Activated B cell treated with CpG ODN at 0.5 μM for 24 hours (primary cell): ENCODE data around the gene LRRC3C. TPM values are rescaled to one million over a fixed set of nuclear protein-coding genes. Genes with fewer than 3 reads are reported as not detected.

ENCODE experiments used
- ATAC-seq: fragments of 200-7000 bp; cut with Tn5 transposase; one replicate; pipeline ENCODE4 v1.10.0; 2021; ENCODE audit warnings: low read depth, mild to moderate bottlenecking, moderate library complexity
- CTCF ChIA-PET: fragments of 350-600 bp; sonication (Branson Sonifier 250); formaldehyde crosslinking; loops from one replicate; lab custom pipeline; 2021; ENCODE audit warnings: antibody characterized with exemption; lab: Charles Lee
- POLR2A ChIA-PET: fragments of 350-600 bp; sonication (Branson Sonifier 250); formaldehyde crosslinking; loops from one replicate; lab custom pipeline; 2021; ENCODE audit warnings: antibody characterized with exemption; lab: Charles Lee
- DNase-seq: peaks from one replicate; pipeline ENCODE4 v3.0.0; 2022
- H3K27ac Mint-ChIP-seq: one replicate; pipeline ENCODE4 v1.8.0; 2020; ENCODE audit warnings: mixed read lengths
- H3K27me3 Mint-ChIP-seq: one replicate; pipeline ENCODE4 v1.8.0; 2021; ENCODE audit warnings: mixed read lengths
- H3K36me3 Mint-ChIP-seq: one replicate; pipeline ENCODE4 v1.8.0; 2021; ENCODE audit warnings: low read depth, mixed read lengths
- H3K4me1 Mint-ChIP-seq: one replicate; pipeline ENCODE4 v1.8.0; 2021; ENCODE audit warnings: mixed read lengths
- H3K4me3 Mint-ChIP-seq: one replicate; pipeline ENCODE4 v1.8.0; 2020; ENCODE audit warnings: mild to moderate bottlenecking, mixed read lengths
- H3K9me3 Mint-ChIP-seq: one replicate; pipeline ENCODE4 v1.8.0; 2020; ENCODE audit warnings: mixed read lengths
- intact Hi-C: fragments of 100-400 bp; cut with micrococcal nuclease; formaldehyde crosslinking; loops from one replicate; pipeline ENCODE4 v1.15.1; 2024
- total RNA-seq: library from RNA; stranded (reverse); gene quantifications from 2 replicates; pipeline ENCODE4 v1.2.3, GENCODE V29; 2022
- TF ChIP-seq, protein P1 (sequence below): fragments of 200-600 bp; IDR thresholded peaks from one replicate; pipeline ENCODE4 v1.8.0; 2022; ENCODE audit warnings: antibody characterized with exemption, mild to moderate bottlenecking

LRRC3C gene
- total RNA-seq, 1 donor from 2014 or later, result not detected

- Mint-ChIP-seq H3K4me1 (peaks cover 15% of the 10 kb centered on the region), H3K27ac (no peak overlapping the region), H3K9me3 (no peaks in the 10 kb centered on the region), H3K27me3 (peaks cover 4% of the 10 kb centered on the region), H3K36me3 (no peaks in the 10 kb centered on the region), H3K4me3 (no peak overlapping the region)
- TF ChIP-seq, protein P1, sequence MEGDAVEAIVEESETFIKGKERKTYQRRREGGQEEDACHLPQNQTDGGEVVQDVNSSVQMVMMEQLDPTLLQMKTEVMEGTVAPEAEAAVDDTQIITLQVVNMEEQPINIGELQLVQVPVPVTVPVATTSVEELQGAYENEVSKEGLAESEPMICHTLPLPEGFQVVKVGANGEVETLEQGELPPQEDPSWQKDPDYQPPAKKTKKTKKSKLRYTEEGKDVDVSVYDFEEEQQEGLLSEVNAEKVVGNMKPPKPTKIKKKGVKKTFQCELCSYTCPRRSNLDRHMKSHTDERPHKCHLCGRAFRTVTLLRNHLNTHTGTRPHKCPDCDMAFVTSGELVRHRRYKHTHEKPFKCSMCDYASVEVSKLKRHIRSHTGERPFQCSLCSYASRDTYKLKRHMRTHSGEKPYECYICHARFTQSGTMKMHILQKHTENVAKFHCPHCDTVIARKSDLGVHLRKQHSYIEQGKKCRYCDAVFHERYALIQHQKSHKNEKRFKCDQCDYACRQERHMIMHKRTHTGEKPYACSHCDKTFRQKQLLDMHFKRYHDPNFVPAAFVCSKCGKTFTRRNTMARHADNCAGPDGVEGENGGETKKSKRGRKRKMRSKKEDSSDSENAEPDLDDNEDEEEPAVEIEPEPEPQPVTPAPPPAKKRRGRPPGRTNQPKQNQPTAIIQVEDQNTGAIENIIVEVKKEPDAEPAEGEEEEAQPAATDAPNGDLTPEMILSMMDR, result no peak
- ChIA-PET POLR2A (no interaction called here), CTCF (interaction anchor here (0.9 to 5.5 kb wide), 2 partner anchors 88 to 339 kb away, joined by 3 to 30 read pairs; no protein-coding TSS in a partner anchor)
- intact Hi-C loops, result no loop called here
- ATAC-seq, result no peak
- DNase-seq, result no peak
Observed at GRCh38 chr17:39960524-39961041, 33.1 kb downstream of the LRRC3C start.

DNA sequence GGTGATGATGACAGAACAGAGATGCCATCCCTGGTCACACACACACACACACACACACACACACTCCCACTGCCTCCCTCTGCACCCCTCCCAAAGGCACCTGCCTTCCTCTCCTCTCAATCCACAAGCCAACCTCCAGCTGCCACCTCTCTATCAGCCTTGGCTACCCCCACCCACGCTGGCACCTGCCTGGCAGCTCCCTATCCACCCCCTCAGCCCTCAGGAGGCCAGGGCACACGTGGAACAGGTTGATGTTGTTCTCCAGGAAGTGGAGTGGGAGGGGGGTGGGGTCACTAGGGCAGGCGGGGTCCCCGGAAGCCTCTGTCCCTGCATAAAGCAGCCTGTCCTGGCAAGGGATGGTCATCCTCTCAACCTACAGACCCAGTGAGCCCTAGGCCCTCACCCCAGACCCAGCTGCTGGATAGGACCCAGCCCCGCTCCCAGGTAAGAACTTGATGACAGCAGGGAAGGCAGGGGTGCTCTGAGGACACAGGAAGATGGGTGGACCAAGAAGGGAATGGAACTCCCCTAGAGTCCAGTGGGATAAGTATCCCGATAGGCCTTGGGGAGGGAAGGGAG lies 35.2 kb downstream of the LRRC3C start, which contains the start of gene GSDMA:
TSS of gene GSDMA (plus strand) at position 363 of the 579 bp plus-strand sequence. CDS start 2,684 bp downstream, outside the sequence.
- POLR2A ChIA-PET, result no interaction called here
- no peak for ATAC-seq

DNA sequence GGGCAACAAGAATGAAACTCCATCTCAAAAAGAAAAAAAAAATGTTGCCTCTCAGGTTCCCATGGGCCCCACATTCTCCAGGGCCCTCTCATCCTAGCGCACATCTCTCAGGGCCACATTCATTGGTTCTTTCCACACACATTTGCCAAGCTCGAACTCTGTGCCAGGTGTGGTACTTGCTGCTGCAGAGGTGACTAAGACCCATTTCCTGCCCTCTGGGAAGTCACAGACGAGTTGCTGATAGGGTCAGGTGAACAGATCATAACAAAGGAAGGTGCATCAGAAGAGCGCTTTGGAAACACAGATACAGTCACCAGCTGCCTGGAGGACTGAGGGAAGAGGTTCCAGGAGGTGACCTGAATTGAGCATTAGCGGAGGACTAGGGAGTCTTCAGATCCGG lies 36.3 kb downstream of the LRRC3C start:
- Mint-ChIP-seq H3K27ac (no peak overlapping the region), H3K4me3 (no peak overlapping the region), H3K9me3 (no peaks in the 10 kb centered on the region), H3K4me1 (peaks cover 13% of the 10 kb centered on the region), H3K36me3 (no peaks in the 10 kb centered on the region), H3K27me3 (peaks cover 11% of the 10 kb centered on the region)
- POLR2A ChIA-PET, result no interaction called here
- intact Hi-C loops, result no loop called here
- CTCF ChIA-PET, result no interaction called here
- ATAC-seq (no peak), DNase-seq (no peak)
- TF ChIP-seq, protein P1, result no peak

More for the DNA sequence above, 35.2 kb downstream of the LRRC3C start, which contains the start of gene GSDMA:
- intact Hi-C loops, result no loop called here
- no peaks in the 10 kb centered on the region for H3K36me3 Mint-ChIP-seq
- CTCF ChIA-PET, result interaction anchor here (0.8 kb wide), 1 partner anchor 254 kb away, joined by 3 read pairs; no protein-coding TSS in a partner anchor
- no peak within 1 kb of the TSS for H3K27ac Mint-ChIP-seq
- DNase-seq, result no peak
- H3K4me3 Mint-ChIP-seq, result no peak within 1 kb of the TSS
- H3K4me1 Mint-ChIP-seq, result peaks cover 15% of the 10 kb centered on the region
- TF ChIP-seq, protein P1, result no peak
- H3K9me3 Mint-ChIP-seq, result no peaks in the 10 kb centered on the region
- peaks cover 6% of the 10 kb centered on the region for H3K27me3 Mint-ChIP-seq

GRCh38 chr17:39965017-39965699 lies 37.6 kb downstream of the LRRC3C start:
- Mint-ChIP-seq H3K9me3 (no peaks in the 10 kb centered on the region), H3K27me3 (peaks cover 19% of the 10 kb centered on the region), H3K4me1 (peaks cover 7% of the 10 kb centered on the region), H3K36me3 (no peaks in the 10 kb centered on the region), H3K27ac (no peak overlapping the region), H3K4me3 (no peak overlapping the region)
- no peak for DNase-seq
- TF ChIP-seq, protein P1, result no peak
- ChIA-PET CTCF (interaction anchor here (0.6 to 1.2 kb wide), 2 partner anchors 16 to 42 kb away, joined by 3 read pairs; partner anchors contain the start of gene PSMD3), POLR2A (no interaction called here)
- intact Hi-C loops, result no loop called here
- ATAC-seq, result no peak

- peaks cover 31% of the 10 kb centered on the region for H3K27me3 Mint-ChIP-seq
- TF ChIP-seq, protein P1, result no peak
- ChIA-PET CTCF (no interaction called here), POLR2A (no interaction called here)
- H3K27ac Mint-ChIP-seq, result no peak overlapping the region
- no peak for DNase-seq
- H3K36me3 Mint-ChIP-seq, result no peaks in the 10 kb centered on the region
- ATAC-seq, result no peak
- H3K4me3 Mint-ChIP-seq, result no peak overlapping the region
- H3K9me3 Mint-ChIP-seq, result no peaks in the 10 kb centered on the region
- H3K4me1 Mint-ChIP-seq, result peaks cover 7% of the 10 kb centered on the region
- intact Hi-C loops, result no loop called here
Observed at GRCh38 chr17:39966771-39967170, 39.2 kb downstream of the LRRC3C start.
